HG03196 (cell line): Measurements from ENCODE around the gene SLC8A1.
A peak's percentile ranks its signal among the peaks of the same experiment; 100 is the strongest.

Experiments
- ATAC-seq: cut with Tn5 transposase; IDR thresholded peaks from one replicate; pipeline ENCODE4 v1.9.1; 2021; ENCODE audit not compliant: unreplicated experiment

SLC8A1 gene

GRCh38 chr2:40279482-40279881 lies 172.4 kb downstream of the SLC8A1 start:
- no peak for ATAC-seq

- ATAC-seq = no peak
These were observed 172.9 kb downstream of the SLC8A1 start for GRCh38 chr2:40279001-40279400.

- ATAC-seq = no peak
These were observed 175.8 kb downstream of the SLC8A1 start for GRCh38 chr2:40276076-40276475.

GRCh38 chr2:40274270-40274669 lies 177.6 kb downstream of the SLC8A1 start:
- ATAC-seq = no peak

GRCh38 chr2:40273734-40274182 lies 178.1 kb downstream of the SLC8A1 start:
- ATAC-seq = no peak

GRCh38 chr2:40271094-40271493 lies 180.8 kb downstream of the SLC8A1 start:
- no peak for ATAC-seq

GRCh38 chr2:40270372-40270771 lies 181.5 kb downstream of the SLC8A1 start:
- ATAC-seq = no peak

- ATAC-seq = no peak
These were observed 183.3 kb downstream of the SLC8A1 start for GRCh38 chr2:40268566-40268965.

- ATAC-seq = no peak
These were observed 185.7 kb downstream of the SLC8A1 start for GRCh38 chr2:40266201-40266600.

- ATAC-seq = no peak
These were observed 186.3 kb downstream of the SLC8A1 start for GRCh38 chr2:40265602-40266001.

- no peak for ATAC-seq
These were observed 190.8 kb downstream of the SLC8A1 start for GRCh38 chr2:40261042-40261441.

GRCh38 chr2:40260437-40260836 lies 191.5 kb downstream of the SLC8A1 start:
- no peak for ATAC-seq

GRCh38 chr2:40259900-40260299 lies 192.0 kb downstream of the SLC8A1 start:
- no peak for ATAC-seq

- no peak for ATAC-seq
These were observed 193.8 kb downstream of the SLC8A1 start for GRCh38 chr2:40258135-40258457.

GRCh38 chr2:40257340-40258134 lies 194.4 kb downstream of the SLC8A1 start:
- no peak for ATAC-seq

GRCh38 chr2:40256649-40257048 lies 195.2 kb downstream of the SLC8A1 start:
- no peak for ATAC-seq

- ATAC-seq = no peak
These were observed 195.9 kb downstream of the SLC8A1 start for GRCh38 chr2:40256008-40256407.

- no peak for ATAC-seq
These were observed 196.8 kb downstream of the SLC8A1 start for GRCh38 chr2:40255103-40255502.

- ATAC-seq = no peak
These were observed 197.3 kb downstream of the SLC8A1 start for GRCh38 chr2:40254611-40255010.

- no peak for ATAC-seq
These were observed 200.8 kb downstream of the SLC8A1 start for GRCh38 chr2:40251137-40251536.

- ATAC-seq = no peak
These were observed 202.3 kb downstream of the SLC8A1 start for GRCh38 chr2:40249577-40249976.

GRCh38 chr2:40248294-40248693 lies 203.6 kb downstream of the SLC8A1 start:
- ATAC-seq = no peak

- ATAC-seq = peak; percentile 67
These were observed 207.2 kb downstream of the SLC8A1 start for GRCh38 chr2:40244675-40245074.
